HPDE6-E6E7 (cell line): ENCODE results near the gene LAX1.
A peak's percentile ranks its signal among the peaks of the same experiment; 100 is the strongest.
"Not testable (repeated sequence)": the region's sequence is repeated elsewhere in the genome, so short reads cannot be mapped to it uniquely, and the experiment has no call there.

Experiments used
- DNase-seq: peaks from one replicate; pipeline ENCODE4 v3.0.0; 2011; ENCODE audit warnings: missing footprints; ENCODE audit errors: extremely low spot score

Gene LAX1

GRCh38 chr1:203769505-203770343, 4.7 kb downstream of the LAX1 start:
- peak; percentile 93 for DNase-seq

GRCh38 chr1:203771901-203772301, 6.9 kb downstream of the LAX1 start:
- DNase-seq: no peak

GRCh38 chr1:203772836-203773235, 7.9 kb downstream of the LAX1 start:
- no peak for DNase-seq

DNA sequence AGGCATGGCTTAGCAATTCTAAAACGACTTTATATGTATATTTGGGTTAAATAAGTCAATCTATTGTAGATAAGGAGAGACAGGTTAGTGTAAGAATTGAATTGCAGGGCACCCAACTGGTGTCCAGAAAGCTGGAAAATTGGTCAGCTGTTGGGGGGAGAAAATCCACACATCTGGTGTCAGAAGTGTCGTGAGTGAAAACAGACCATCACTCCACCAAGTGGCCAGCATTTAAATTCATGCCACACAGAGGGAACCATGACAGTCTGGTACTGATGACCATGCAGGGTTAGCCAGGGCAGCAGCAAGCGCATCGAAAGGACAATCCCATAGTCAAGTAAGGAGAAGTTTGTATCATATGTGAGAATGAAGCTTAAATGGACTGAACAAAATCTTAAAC, 11.7 kb downstream of the LAX1 start:
- peak; percentile 28 for DNase-seq

GRCh38 chr1:203777596-203777995, 12.6 kb downstream of the LAX1 start:
- DNase-seq: no peak

GRCh38 chr1:203778146-203778545, 13.2 kb downstream of the LAX1 start:
- DNase-seq: no peak

DNA sequence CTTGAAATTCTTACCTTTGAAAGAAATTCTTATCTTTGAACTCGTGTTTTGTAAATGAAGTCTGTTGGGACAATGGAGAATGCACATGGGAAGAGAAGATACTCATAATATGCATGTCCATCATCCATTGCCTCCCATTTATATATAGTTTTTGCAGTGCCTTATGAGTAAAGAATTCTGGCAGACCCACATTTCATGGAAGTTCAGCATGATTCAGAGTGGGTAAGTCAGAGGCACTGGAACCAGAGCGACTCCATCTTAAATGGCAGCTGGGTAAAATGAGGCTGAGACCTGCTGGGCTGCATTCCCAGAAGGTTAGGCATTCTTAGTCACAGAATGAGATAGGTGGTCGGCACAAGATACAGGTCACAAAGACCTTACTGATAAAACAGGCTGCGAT, 13.8 kb downstream of the LAX1 start:
- DNase-seq: no peak

- no peak for DNase-seq
Observed at GRCh38 chr1:203781962-203782361, 17.0 kb downstream of the LAX1 start.

DNA sequence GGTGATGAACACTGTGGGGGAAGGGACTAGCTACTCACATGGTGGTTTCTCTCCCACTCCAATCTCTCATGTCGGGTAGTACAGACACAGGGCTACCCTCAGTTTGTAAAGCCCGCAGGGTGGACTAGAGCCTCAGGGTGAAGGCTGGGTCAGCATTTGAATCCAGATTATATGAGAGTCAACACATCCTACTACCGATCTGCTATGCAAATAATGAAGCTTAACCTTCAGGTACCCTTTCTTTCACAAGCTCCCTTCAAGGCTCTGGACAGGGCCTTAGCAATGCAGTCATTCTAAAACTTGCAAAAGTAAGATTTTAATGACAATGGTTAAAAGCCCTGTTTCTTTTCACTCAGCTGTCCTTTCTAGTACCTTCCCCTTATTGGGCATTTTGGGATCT, 25.0 kb downstream of the LAX1 start:
- DNase-seq: no peak

- DNase-seq: no peak
Observed at GRCh38 chr1:203791498-203791897, 26.5 kb downstream of the LAX1 start.

GRCh38 chr1:203792486-203792885, 27.5 kb downstream of the LAX1 start:
- DNase-seq: no peak

- DNase-seq: not testable (repeated sequence)
Observed at GRCh38 chr1:203793561-203793960, 28.6 kb downstream of the LAX1 start.

DNA sequence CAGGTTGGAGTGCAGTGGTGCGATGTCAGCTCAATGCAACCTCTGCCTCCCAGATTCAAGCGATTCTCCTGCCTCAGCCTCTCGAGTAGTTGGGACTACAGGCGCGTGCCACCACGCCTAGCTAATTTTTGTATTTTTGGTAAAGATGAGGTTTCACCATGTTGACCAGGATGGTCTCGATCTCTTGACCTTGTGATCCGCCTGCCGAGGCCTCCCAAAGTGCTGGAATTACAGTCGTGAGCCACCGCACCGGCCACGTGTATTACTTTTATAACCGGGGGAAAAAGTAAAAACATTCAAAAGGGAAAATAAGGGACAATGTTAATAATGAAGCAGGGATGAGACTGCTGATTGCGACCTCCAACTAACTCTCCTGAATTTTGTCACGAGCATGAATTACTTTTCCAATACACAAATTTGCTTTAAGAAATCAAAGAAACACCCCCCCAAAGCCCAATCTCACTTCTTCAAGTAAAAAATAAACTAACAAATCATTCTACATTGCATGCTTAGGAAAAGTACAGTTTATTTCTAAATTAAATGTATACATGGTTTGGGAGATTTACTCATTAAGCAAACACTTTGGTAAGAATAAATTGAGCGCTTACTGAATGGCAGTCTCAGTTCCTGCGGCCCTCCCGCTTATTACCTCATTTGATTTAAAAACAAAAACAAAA, 29.9 kb downstream of the LAX1 start:
- DNase-seq: no peak

DNA sequence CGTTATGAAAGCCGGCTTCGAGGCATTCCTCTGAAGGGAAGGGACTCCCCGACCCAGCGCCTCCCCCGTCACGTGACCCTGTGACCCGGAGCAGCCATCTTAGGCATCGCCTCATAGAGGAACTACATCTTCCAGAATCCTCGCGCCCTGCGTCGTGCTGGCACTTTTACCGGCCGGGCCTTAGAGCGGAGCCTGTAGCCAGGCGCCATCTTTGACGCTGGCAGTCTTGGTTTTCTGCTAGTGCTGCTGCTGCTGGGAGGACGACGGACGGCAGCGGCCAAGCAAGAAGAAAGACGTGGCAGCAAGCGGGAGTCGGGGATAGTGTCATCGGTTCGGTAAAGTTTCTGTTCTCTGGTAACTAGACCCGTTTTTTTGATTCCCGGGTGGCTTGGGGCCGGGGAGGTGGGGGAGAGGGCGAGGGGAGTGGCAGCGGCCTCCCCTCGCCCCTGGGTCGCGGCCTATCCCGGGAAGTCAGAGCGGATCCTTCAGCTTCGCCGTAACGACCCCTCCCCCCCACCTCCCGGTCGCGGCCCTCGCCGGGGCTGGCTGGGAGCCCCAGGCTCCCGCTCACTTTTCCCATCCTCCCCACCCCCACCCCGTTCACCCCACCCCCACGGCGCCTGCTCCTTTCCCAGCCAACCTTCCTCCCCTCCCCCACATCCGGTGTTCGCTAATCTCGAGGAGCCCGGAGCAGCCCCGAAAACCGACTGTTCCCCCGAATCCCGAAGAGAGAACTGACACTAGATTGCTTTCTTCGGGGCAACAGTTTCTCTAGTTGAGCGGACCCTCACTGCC, 30.7 kb downstream of the LAX1 start, which contains the start of the genes ZBED6 and ZC3H11A:
Gene ZBED6, plus strand, starts transcription at position 183 of the 795 bp plus-strand sequence. CDS start 1,900 bp downstream, outside the sequence.
Gene ZC3H11A, plus strand, starts transcription at position 183 of the 795 bp plus-strand sequence. CDS start 21,448 bp downstream, outside the sequence.
- peak; percentile 95 for DNase-seq

- DNase-seq: no peak
Observed at GRCh38 chr1:203796236-203796605, 31.2 kb downstream of the LAX1 start.

GRCh38 chr1:203797216-203797615, 32.2 kb downstream of the LAX1 start:
- no peak for DNase-seq

- no peak for DNase-seq
Observed at GRCh38 chr1:203797948-203798655, 33.1 kb downstream of the LAX1 start.

- no peak for DNase-seq
Observed at GRCh38 chr1:203799157-203799556, 34.2 kb downstream of the LAX1 start.

- DNase-seq: no peak
Observed at GRCh38 chr1:203799971-203800370, 35.0 kb downstream of the LAX1 start.

DNA sequence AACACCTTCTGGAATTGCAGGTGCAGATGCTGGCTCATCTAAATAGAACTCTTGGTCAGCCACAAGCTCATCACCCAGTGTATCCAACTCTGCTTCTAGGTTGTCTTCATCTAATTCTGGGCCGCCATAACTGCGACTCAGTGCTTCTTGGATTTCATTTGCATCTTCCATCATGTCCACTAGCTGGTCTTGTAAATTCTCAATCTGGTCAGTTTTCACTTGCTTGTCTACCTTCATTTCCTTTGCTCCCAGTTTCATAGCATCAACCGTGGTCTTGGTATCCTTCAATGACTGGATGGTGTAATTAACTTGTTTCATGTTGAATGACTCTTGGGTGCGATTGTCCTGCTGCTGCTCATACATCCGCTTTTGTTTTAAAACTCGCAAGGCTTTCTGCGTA, 40.7 kb downstream of the LAX1 start:
- DNase-seq: no peak

DNA sequence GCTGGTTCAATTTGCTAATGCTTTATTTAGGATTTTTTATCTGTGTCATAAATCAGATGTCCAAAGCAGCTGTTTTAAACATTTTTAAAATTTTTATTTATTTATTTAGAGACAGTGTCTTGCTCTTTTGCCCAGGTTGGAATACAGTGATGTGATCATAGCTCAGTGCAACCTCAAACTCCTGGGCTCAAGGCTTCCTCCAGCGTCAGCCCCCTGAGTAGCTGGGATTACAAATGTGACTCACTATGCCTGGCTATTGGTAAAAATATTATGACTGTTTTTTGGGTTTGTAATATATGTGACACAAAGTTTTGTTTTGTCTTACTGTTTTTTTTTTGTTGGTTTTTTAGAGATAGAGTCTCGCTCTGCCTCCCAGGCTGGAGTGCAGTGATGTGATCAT, 42.2 kb downstream of the LAX1 start:
- DNase-seq: no peak
